HG02759 (cell line): ENCODE results near the gene LRIG2.
"Not testable (repeated sequence)": the region's sequence is repeated elsewhere in the genome, so short reads cannot be mapped to it uniquely, and the experiment has no call there.

Source experiments
- ATAC-seq: cut with Tn5 transposase; IDR thresholded peaks from one replicate; pipeline ENCODE4 v1.9.1; 2021; ENCODE audit warnings: mild to moderate bottlenecking, moderate library complexity; ENCODE audit not compliant: unreplicated experiment

Gene LRIG2, protein sequence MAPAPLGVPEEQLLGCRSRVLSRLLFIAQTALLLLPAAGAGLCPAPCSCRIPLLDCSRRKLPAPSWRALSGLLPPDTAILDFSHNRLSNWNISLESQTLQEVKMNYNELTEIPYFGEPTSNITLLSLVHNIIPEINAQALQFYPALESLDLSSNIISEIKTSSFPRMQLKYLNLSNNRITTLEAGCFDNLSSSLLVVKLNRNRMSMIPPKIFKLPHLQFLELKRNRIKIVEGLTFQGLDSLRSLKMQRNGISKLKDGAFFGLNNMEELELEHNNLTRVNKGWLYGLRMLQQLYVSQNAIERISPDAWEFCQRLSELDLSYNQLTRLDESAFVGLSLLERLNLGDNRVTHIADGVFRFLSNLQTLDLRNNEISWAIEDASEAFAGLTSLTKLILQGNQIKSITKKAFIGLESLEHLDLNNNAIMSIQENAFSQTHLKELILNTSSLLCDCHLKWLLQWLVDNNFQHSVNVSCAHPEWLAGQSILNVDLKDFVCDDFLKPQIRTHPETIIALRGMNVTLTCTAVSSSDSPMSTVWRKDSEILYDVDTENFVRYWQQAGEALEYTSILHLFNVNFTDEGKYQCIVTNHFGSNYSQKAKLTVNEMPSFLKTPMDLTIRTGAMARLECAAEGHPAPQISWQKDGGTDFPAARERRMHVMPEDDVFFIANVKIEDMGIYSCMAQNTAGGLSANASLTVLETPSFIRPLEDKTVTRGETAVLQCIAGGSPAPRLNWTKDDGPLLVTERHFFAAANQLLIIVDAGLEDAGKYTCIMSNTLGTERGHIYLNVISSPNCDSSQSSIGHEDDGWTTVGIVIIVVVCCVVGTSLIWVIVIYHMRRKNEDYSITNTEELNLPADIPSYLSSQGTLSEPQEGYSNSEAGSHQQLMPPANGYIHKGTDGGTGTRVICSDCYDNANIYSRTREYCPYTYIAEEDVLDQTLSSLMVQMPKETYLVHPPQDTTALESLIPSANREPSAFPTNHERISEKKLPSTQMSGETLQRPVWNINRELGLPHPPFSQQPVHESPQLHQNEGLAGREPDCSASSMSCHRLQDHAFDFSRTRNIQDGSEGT

DNA sequence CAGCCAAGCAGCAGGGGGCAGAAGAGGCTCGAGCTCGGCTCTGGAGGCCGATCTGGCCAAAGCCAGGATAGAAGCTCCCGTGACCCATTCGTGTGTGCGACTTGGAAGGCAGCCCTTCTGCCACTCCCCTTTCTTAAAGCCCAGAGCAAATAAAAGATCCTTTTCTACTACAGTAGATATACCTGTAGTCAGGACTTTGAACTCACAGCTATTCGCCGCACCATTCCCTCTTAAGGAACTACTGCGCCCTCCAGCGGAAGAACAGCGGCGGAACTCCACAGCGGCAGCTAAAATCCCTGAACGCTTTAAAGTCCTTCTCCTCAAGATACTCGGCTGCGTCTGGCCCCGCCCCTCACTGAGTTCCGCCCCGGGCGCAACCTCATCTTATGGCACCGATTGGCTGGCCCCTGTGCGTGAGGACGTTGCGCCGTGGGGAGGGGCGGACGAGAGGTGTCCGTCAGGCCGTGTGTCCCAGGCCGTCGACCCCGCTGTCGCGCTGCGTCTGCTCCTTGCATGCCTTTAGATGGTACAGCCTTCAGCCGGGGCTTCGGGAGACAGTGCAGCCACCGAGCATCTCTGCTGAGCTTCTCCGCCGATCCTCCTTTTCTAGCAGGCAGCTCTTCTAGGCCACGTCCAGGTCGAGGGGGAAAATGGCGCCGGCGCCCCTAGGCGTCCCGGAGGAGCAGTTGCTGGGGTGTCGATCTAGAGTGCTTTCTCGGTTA, at the start of gene LRIG2:
TSS of gene LRIG2 (plus strand) at position 442 of the 722 bp plus-strand sequence. CDS start at position 651, 209 bp downstream.
- ATAC-seq = peak; percentile 97

DNA sequence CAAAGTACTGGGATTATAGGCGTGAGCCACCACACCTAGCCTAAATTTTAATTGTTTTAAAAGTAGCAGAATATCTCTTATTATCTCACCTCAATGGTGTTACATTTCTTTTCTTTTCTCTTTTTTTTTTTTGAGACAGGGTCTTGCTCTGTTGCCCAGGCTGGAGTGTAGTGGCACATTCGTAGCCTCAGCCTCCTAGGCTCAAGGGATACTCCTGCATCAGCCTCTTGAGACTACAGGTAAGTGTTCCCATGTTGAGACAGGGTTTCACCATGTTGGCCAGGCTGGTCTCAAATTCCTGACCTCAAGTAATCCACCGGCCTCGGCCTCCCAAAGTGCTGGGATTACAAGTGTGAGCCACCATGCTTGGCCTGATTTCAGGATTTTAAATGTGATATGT, 49.7 kb upstream of the LRIG2 start:
- not testable (repeated sequence) for ATAC-seq

DNA sequence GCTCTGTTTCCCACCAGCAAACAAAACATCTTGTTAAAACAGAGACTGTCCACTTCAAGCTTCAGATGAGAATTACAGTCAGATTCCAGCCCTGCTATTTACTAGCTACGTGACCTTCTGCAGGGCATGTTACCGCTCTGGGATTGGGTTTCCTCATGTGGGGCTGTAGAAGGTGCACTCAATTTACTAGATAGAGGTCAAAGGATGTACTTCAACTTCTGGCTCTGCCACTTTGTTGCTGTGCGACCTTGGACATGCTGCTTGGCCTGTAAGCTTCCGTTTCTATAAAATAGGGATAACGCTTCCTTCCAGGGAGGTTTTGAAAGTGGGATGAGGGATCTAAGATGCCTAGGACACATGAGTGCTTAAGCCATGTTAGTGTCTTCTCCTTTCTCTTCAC, 46.0 kb upstream of the LRIG2 start:
- ATAC-seq = no peak

DNA sequence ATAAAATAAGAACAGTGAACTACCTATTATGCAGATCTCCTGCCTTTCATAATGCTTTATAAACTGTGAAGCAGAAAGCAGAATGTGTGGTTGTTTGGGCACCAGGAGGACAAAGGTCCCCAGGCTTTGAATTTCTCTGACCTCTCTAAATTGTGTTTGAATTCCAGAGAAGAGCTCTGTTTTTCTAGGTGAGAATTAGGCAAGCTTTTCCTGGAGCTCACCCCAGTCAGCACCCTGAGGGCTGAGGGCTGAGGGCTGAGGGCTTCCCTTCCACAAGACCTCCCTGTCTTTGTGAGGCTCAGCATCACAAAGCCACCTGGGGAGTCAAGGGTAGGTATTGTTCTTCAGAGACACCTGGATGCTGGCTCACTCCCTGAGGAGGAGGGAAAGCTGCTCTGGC, 45.5 kb upstream of the LRIG2 start:
- ATAC-seq = no peak

DNA sequence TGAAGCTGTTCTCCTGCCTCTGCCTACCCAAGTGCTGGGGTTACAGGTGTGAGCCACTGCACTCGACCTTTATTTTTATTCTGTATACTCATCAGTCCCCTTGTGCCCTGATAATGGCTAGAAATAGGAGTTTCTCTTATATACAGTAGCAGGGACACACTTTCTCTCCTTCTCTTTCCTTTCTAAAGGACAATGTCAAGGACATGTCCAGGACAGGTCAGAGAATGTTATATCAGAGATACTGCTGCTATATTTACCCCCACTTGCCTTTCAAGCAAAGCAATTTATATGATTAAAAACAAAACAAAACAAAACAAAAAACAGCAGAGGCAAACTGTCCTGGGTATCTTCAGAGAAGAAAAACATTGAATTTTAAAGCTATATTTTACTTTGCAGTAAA, 43.2 kb upstream of the LRIG2 start:
- no peak for ATAC-seq

DNA sequence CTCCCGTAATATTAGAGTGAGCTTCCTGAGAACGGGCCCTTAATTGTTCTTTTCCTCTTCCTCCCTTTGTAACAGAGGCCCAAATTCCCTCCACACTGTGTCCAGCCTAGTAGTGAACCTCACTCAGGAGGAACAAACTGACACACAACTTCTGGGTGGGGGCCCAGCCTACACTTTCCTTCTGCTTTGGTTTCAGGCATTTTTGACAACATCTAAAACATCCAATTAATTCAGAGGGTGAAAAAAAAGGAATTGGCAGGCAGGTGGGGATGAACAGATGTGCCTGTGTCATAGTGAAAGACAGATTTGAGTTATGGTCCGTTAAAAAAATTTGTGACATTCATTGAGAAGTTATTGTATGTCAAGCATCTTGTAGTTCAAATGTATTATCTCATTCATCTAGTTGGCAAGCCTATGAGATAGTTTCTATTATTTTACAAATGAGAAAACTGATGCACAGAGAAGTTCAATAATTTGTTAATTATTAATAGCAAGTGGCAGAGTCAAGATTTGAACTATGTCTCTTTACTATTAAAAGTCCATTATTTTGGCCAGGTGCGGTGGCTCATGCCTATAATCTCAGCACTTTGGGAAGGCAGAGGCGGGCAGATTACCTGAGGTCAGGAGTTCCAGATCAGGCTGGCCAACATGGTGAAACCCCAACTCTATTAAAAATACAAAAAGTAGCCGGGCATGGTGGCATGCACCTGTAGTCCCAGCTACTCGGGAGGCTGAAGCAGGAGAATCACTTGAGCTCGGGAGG, 41.6 kb upstream of the LRIG2 start:
- ATAC-seq = peak; percentile 83

DNA sequence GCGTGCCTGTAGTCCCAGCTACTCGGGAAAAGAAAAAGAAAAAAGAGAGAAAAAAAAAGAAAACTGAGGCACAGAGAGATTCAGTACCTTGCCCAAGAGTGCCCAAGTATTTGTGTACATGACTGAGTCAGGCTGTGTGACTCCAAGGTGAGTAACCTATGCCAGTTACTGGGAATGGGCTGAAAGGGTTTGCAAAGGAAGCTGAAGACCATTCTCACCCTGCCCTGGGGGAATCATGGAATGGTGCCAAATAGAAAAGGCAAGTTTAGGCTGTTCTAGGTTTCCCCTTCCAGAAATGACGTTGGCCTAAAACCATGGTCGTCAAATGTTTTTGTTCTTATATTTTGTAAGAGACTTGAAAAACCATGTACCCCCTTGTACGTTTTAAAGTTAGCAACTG, 37.9 kb upstream of the LRIG2 start:
- ATAC-seq = no peak

DNA sequence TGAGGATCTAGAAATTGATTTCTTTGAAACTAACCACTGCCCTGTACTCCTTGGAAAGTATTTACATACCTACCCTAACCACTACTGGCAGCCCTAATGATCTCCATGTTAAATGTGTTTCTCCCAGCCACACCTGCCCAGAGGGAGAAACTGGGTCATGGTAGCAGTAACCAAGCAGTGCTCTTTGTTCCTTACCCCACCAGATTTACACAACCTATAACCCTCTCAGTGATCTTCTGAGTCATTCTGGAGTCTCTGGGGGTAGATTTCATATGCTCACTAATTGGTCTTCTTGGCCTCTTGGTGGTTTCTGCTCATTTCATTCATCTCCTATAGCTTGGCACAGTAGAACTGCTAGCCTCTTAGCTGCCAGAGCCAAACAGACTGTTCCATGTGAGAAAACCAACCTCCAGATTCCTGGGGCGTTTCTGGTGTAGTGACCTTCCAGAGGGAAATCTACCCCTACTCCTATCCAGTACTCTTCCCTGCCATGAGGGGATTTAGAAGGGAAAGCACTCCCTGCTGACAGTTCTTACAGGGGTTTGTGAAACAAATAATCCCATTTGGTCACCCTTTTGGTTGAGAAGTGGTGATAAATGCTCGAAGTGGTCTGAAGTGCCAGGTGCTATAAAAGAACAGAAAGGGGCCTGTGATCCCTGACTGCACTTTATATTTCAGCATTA, 36.2 kb upstream of the LRIG2 start:
- peak; percentile 54 for ATAC-seq

DNA sequence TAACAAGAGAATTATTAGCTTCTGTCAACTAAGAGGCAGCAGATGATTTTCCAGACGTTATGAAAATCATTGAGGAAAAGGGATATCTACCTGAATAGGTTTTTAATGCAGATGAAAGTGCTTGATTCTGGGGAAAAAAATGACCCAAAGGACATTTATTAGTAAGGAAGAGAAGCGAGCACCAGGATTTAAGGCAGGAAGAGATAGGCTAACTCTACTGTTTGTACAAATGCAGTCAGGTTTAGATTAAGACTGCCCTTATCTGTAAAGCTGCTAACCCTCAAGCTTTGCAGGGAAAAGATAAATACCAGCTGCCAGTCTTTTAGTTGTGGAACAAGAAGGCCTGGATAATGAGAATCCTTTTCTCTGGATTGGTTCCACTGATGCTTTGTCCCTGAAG, 33.0 kb upstream of the LRIG2 start:
- ATAC-seq = no peak

DNA sequence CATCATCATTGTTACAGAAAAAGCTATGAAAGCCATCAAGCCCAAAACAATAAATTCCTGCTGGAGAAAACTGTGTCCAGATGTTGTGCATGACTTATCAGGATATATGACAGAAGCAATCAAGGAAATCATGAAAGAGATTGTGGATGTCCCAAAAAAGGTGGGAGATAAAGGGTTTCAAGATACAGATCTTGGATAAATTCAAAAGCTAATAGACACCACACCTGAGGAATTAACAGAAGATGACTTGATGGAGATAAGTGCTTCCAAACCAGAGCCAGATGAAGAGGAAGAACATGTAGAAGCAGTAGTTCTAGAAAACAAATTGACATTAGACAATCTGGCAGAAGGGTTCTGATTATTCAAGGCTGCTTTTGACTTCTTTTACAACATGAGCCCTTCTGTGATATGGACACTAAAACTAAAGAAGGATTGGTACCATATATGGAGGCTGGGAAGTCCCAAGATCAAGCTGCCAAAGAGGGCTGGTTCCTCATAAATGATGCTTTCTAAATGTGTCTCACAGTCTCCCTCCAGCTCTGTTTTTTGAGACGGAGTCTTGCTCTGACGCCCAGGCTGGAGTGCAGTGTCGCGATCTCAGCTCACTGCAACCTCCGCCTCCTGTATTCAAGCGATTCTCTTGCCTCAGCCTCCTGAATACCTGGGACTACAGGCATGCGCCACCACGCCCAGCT, 32.1 kb upstream of the LRIG2 start:
- ATAC-seq = no peak

DNA sequence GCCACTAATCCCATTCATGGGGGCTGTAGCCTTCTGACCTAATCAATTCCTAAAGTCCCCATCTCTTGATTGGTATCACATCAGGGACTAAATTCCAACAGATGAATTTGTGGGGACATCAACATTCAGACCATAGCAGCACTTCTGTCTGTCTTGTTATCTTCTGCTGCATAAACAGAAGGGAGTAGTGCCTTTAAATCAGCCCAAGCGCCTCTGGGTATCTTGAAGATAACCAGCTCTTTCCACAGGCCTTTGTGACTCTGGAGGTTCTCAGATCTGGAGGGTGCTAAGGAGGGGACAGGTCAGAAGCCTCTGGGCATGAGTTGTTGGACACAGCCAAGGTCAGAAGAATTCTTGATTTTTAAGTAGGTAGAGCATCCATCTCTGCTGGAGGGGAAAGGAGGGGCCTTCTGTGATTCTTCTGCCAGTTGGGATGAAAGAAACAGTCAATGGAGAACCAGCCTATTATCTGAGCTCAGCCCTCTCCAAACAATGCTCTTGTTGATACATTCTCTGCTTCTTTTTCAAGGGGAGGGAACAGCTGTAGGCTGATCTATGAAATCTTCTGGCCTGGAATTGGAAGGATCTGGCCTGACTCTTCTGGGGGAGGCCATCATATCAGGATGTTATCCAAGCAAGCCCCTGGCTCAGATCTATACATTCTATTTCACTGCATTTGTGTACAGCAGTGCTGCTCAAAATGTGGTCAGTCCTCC, 31.3 kb upstream of the LRIG2 start:
- no peak for ATAC-seq

DNA sequence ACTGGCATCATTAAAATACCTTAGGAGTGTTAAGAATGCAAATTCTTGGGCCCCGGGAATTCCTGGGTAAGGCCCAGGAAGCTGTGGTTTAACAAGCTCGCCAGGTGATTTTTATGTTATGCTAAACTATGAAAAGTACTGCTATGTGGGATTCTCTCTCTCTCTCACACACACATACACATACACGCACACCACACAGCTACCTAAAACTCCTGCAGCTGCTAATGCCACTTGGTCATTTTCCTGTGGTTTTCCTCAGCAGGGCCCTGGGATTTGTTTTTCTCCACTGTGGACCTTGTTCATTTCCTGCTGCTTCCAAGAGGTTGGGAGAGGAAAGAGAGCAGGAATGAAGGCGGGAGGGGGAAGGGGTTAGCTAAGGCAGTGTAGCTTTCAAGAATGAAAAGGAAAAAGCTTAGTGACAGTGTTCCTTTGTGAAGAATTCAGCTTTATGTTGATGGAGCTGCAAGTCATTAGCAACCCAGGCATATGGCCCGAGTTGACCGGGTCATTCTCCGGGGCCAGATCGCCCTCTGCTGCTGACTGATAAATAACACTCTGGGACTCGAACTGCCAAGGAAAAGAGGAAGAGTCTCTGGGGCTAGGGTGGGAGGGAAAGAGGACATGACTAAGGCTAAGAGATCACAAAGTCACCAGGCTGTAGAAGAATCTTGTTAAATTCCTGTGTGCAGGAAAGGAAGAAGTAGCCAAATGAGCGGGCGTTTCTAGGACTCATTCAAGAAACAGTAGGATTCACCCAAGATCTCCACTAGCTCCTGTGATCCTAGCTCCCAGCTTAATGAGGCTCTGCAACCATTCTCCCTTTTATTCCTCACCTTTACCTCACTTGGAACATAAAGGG, 30.5 kb upstream of the LRIG2 start:
- ATAC-seq = peak; percentile 68

DNA sequence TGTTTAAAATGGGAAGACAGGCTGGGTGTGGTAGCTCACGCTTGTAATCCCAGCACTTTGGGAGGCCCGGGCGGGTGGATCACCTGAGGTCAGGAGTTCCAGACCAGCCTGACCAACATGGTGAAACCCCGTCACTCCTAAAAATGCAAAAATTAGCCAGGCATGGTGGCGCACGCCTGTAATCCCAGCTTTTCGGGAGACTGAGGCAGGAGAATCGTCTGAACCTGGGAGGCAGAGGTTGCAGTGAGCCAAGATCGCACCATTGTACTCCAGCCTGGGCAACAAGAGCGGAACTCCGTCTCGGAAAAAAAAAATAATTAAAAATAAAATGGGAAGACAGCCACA, 29.9 kb upstream of the LRIG2 start:
- ATAC-seq = not testable (repeated sequence)

DNA sequence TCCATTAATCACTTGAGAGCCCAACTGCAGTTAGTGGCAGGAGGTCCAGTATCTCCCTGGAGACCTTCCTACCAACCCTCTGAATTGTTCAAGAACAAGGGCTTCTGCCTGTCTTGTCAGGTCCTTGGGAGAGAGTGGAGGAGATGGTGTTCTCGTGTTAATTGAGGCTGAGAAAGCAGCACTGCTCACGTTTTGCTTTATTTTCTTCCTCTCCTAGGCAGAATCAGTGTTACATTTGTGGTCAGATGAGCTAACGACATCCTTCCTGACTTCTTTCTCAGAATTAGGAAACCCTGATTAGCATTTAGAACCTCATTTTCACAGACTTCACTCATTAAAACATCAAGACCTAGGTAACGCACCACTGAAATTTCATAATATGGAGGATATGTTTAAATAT, 26.4 kb upstream of the LRIG2 start:
- ATAC-seq = no peak

DNA sequence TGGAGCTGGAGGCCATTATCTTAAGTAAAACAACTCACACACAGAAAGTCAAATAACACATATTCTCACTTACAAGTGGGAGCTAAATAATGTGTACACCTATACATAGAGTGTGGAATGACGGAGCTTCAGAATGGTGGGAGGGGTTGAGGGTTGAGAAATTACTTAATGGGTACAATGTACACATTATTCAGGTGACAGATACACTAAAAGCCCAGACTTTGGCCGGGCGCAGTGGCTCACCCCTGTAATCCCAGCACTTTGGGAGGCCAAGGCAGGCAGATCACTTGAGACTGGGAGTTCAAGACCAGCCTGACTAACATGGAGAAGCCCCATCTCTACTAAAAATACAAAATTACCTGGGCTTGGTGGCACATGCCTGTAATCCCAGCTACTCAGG, 24.9 kb upstream of the LRIG2 start:
- no peak for ATAC-seq

DNA sequence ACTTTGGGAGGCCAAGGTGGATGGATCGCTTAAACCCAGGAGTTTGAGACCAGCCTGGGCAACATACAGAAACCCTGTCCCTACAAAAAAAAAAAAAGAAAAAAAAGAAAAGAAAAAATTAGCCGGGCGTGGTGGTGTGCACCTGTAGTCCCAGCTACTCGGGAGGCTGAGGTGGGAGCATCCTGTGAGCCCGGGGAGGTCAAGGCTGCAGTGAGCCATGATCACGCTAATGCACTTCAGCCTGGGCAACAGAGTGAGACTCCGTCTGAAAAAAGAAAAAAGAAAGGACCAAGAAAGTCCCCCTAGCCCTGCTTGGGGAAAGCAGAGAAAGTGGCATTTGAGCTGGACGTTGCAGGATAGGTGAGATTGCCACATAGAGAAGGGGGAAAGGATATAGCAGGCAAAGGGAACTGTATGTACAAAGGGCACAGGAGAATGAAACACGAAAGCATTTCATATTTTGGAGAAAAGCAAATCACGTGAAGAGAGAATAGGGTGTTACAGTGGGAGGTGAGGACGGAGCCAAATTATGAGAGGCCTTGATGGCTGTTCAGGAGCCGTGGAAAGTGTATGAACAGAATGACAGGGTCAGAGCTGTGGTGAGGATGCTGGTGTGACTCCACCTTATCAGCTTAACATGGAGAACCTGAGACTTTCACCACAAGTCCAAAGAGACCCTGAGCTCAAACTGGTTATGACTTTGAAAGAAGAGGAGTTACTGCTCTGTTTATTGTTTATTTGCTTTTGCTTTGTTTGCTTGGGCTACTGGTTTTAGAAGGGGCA, 19.5 kb upstream of the LRIG2 start:
- no peak for ATAC-seq

DNA sequence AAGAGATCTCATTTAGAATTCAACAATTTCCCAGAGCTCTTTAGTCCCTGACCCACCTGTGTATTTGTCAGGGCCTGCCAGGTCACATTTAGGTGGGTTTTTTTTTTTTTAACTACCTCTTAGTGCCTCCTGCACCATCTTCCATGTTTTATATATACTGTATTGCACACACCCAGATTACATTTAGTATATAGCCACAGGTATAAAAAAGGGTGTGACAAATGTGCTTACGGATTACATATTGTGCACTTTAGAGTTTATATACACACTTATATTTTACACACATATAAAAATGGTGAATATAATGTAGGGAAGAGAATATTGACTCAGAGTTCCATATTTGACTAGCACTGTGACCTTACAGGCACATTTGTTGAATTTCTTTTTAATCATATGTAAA, 17.4 kb upstream of the LRIG2 start:
- ATAC-seq = no peak
